GM12891 (cell line): ENCODE data around the gene FHIT.

Experiments used
- DNase-seq: peaks from one replicate; pipeline ENCODE4 v3.0.0; 2011; ENCODE audit warnings: low spot score; ENCODE audit not compliant: insufficient read length
- FAIRE-seq: peaks from 2 replicates; lab custom pipeline; 2011; peaks lifted over from hg19 to GRCh38; lab: Jason Lieb, UNC
- PAX5 ChIP-seq: IDR thresholded peaks from 2 replicates; pipeline ENCODE4 v1.6.1; 2011; ENCODE audit warnings: low read length, moderate library complexity, mild to moderate bottlenecking; ENCODE audit not compliant: insufficient read depth, severe bottlenecking
- POLR2A ChIP-seq: IDR thresholded peaks from 2 replicates; pipeline ENCODE4 v1.6.1; 2011; ENCODE audit warnings: low read depth, low read length, control low read depth
- POLR2AphosphoS5 ChIP-seq: IDR thresholded peaks from 2 replicates; pipeline ENCODE4 v1.6.1; 2011; ENCODE audit warnings: low read depth, low read length, control low read depth
- POU2F2 ChIP-seq: IDR thresholded peaks from 2 replicates; pipeline ENCODE4 v1.6.1; 2011; ENCODE audit warnings: low read depth, mild to moderate bottlenecking, control low read depth, low read length, moderate library complexity
- SPI1 ChIP-seq: IDR thresholded peaks from 2 replicates; pipeline ENCODE4 v1.6.1; 2011; ENCODE audit warnings: low read depth, low read length, control low read depth
- TAF1 ChIP-seq: IDR thresholded peaks from 2 replicates; pipeline ENCODE4 v1.6.1; 2011; ENCODE audit warnings: low read depth, low read length, control low read depth

Gene FHIT

DNA sequence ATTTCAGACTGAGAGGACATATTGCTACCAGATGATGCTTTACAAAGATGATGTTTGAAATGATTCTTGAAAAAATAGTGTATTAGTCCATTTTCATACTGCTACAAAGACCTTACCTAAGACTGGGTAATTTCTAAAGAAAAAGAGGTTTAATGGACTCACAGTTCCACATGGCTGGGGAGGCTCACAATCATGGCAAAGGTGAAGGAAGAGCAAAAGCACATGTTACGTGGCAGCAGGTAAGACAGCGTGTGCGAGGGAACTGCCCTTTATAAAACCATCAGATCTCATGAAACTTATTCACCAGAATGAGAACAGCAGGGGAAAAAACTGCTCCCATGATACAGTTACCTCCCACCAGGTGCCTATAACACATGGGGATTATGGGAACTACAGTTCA is 1543.0 kb downstream of the FHIT start:
- no peak for TF ChIP-seq POLR2A
- TF ChIP-seq PAX5, result no peak
- TF ChIP-seq POU2F2, result no peak
- no peak for TF ChIP-seq TAF1
- TF ChIP-seq POLR2AphosphoS5, result no peak
- TF ChIP-seq SPI1, result no peak
- DNase-seq (no peak), FAIRE-seq (no peak)

DNA sequence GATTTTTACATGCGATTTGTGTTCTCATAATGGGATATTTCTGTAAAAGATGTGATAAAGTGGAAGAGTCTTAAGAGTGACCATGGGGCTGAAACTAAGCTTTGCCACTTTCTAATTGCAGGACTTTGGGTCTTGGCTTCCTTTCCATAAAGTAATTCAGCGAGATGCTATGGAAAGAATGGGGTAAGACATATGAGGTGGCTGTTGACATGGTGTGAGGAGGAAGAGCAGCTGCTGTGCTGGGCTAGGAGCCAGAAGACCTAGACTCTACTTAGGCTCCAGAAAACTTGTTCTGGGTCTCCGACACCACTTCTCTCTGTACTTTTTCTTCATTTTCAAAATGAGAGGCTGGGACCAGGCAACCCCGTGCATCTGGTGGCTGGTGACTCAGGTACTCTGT is 1547.0 kb downstream of the FHIT start:
- FAIRE-seq (no peak), DNase-seq (no peak)
- TF ChIP-seq TAF1, result no peak
- TF ChIP-seq PAX5, result no peak
- no peak for TF ChIP-seq POLR2AphosphoS5
- TF ChIP-seq SPI1, result no peak
- TF ChIP-seq POLR2A, result no peak
- no peak for TF ChIP-seq POU2F2

GRCh38 chr3:59699648-59700320 is 1551.5 kb downstream of the FHIT start:
- DNase-seq (no peak), FAIRE-seq (no peak)
- no peak for TF ChIP-seq POU2F2
- TF ChIP-seq PAX5, result no peak
- TF ChIP-seq TAF1, result no peak
- TF ChIP-seq SPI1, result no peak
- no peak for TF ChIP-seq POLR2A
- no peak for TF ChIP-seq POLR2AphosphoS5
